T-helper 1 cell (primary cell): ENCODE results near the gene CRTAP.
"Not testable (repeated sequence)": the region's sequence is repeated elsewhere in the genome, so short reads cannot be mapped to it uniquely, and the experiment has no call there.

Experiments
- DNase-seq, 5 donors: peaks; one replicate each; pipeline ENCODE4 v3.0.0-alpha.2; 2012 to 2020

CRTAP gene

DNA sequence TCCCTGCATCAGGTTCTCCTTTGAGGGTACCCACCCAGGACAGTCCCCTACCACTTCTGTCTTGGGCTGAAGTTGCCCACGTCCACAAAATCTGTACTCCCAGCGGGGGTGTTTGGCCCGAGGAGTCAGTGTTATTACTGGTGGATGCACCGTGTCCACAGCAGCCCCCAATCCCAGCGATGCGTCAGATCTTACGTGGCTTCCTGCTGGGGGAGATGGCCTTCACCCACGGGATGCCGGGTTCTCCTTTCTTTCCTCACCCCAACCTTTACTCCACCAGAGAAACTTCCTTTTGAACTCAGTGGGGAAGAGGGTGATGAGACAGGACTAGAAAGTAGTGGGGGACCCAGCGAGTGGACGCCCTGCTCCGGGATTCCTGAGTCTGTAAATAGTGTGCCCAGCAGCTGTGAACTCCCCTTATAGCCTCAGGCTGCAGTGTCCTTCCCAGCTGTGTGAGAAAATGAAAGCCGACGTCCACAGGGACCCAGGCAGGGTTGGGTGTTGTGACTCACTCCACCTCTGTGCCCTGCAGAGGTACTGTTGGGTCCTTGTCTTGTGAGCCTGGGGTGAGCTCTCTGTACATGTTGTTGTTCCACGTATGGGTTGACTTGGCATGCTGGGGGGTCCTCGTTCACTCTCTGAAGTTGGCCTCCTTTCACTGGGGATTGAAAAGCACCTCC, 31.5 kb downstream of the CRTAP start:
- no peak for DNase-seq

DNA sequence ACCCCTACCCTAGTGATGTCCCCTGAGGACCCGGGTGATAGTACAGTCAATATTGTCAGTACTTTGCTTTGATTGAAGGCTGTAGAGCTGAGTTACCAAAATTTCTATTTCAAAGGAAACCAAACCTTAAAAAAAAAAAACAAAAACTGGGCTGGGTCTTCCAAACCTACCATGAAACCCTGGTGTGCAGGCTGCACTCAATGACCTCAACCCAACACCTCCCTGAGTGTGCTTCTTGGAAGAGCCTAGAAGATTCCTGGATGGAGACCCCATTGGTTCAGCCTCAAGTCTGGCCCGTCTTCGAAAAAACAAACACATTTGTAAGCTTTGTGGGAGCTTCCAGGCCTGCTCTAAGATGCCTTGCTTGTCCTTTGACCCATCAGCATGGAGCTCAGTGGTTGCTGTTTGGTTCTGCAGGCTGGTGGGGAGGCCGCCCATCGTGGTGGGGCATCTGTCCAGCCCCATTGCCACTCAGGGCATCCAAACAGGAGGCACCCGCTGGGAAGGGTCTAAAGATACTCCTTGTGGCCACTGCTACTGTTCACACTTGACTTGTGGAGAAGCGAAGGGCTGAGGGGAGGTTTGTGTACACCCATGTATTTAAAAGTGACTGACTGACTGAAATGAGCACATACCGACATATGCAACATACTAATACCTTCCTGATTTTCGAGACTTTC, 32.2 kb downstream of the CRTAP start:
- no peak for DNase-seq

DNA sequence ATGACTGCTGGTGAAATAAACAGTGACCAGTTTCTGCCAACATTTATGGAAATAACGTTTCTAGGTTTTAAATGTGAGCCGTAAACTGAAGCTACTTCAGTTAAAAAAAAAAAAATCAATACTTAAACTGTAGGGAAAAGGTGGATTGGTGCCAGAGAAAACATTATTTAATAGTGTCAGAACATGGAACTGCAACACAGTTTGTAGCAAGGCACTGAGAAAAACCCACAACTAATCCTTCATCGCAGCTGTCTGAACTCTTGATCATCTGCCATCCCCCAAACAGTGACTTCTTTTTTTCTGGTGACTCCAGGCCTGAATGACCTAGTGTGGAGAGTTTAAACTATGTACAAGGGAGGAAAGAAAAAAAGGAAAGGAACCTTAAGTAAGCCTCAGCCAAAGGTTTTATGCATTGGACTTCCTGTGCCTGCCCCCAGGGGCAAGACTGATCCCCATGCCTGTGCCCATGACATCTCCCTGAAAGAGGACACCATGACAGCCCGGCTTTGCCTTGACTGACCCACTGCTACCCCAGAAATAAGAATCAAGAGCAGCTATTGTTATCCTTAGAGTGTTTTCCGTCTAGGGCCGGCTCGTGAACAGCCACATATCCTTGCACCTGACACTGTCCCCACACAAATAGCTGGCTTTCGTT, 33.1 kb downstream of the CRTAP start:
- DNase-seq = no peak

DNA sequence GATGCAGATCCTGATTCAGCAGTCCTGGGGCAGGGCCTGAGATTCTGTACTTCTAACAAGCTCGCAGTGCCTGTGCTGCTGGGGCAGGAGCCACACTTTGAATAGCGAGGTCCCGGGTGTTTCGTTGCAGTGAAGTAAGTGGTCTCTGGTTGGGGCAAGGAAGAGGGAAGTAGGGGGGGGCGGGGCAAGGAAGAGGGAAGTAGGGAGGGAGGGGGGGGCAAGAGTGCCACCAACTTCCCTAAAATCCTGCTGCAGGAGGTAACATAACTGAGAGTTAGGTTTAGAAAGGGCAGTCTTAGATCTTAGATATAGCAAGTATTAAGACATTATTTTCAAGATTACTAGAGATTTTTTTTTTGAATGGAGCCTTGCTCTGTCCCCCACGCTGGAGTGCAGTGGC, 35.5 kb downstream of the CRTAP start:
- no peak for DNase-seq

DNA sequence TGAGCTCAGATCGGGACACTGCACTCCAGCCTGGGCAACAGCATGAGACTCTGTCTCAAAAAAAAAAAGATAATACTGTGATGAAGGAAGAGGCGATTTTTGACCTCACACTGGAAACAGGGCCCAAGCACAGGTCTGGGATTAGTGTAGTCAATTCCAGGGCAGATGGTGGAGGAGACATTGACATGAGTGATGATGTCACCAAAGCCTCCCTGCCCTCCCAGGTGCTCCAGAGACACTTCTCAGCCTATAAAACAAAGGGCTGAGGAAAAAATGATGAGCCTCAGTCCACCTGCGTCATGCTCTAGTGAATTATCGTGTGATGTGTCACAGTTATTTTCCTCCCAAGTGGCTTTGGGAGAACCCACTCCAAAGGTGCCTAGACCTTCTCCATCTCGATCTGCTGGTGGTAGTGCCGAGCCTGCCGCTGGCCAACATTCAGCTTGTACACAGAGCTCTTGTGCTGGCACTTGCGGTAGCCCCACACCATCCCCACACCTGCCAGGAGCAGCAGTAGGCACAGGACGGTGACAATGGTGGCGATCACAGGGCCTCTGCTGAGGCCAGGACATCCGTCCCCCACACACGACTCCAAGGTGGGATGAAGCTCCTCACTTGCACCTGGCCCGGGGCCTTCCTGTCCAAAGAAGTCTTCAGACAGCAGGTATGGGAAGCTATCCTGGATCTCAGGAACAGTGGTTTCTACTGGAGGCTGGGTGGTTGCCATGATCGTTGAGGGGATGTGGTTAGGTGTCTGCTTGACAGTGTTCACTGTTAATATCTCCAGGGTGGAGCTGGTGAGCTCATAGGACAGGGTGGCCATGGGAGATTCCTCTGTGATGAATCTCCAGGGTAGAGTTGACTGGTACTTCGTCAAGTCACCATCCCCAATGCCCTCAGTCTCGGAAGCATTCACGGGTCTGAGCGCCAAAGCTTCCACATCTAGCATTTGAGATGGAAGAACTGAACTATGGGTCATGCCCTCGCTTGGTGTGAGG, 38.8 kb downstream of the CRTAP start:
- no peak for DNase-seq

DNA sequence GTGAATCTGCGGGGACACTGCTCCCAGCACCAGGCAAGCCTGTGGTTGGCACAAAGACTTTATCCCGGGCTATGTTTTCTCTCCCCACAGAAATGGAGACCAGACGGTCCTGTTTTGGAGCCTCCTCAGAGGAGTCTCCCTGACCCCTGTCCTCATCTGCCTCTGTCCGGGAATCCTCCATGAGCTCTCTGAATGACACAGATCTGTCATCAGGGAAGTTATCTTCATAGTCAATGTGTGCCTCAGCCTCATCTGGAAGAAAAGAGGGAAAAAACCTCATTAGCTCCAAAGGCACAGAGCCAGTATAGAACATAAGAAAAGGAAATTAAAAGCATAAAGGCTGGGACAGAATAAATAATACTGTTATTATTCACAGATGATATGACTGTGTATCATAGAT, 40.0 kb downstream of the CRTAP start:
- DNase-seq = no peak

DNA sequence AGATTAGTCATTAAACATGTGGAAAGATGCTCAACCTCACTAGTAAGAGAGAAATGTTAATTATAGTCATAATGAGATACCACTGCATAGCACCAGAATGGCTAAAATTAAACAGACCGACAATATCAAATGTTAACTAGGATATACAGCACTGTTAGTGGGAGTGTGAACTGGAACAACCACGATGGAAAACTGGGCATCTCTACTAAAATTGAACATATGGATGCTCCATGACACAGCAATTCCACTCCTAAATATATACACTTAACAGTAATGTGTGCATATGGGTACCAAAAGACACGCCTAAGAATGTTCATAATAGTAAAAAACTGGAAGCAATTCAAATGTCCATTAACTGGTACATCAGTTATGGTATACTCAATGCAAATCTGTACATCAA, 41.5 kb downstream of the CRTAP start:
- no peak for DNase-seq

DNA sequence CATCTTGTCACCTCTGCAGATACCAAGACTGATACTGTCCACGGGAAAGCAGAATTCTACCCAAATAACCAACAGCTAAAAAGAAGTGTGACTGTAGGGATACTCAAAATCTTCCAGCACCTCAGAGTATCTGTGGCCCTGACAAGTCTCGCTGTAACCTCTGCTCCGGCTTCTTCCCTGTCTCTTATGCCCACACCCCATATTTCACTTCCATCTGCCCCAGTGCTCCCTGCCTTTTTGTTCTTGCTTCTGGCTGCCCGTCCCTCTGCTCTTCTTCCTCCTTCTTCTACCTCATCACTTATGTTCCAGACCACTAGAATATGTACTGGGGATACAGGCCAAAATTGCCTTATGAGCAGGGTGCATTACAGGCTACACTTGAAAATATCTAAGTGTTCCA, 45.4 kb downstream of the CRTAP start:
- DNase-seq = no peak

DNA sequence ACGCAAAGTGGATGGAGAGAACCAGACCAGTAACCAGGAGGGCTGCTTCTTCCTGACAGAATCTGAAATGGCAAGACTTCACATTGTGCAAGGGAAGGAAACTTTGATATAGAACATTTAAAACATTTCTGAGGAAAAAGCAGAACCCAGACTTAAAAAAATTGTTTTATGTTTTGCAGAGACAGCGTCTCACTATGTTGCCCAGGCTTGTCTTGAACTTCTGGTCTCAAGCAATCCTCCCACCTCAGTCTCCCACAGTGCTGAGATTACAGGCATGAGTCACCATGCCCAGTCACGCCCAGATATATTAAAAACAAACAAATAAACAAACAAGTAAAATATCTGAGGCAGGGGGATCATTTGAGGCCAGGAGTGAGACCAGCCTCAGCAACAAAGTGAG, 46.2 kb downstream of the CRTAP start:
- no peak for DNase-seq

DNA sequence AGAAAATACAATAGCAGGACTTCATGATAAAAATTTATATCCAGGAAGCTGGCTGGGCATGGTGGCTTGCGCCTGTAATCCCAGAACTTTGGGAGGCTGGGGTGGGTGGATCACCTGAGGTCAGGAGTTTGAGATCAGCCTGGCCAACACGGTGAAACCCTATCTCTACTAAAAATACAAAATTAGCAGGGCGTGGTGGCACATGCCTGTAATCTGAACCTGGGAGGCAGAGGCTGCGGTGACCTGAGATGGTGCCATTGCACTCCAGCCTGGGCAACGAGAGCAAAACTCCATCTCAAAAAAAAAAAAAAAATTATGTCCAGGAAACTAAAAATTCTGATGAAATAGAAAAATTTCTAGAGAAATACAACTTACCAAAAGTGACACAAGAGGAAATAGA, 48.8 kb downstream of the CRTAP start:
- not testable (repeated sequence) for DNase-seq

DNA sequence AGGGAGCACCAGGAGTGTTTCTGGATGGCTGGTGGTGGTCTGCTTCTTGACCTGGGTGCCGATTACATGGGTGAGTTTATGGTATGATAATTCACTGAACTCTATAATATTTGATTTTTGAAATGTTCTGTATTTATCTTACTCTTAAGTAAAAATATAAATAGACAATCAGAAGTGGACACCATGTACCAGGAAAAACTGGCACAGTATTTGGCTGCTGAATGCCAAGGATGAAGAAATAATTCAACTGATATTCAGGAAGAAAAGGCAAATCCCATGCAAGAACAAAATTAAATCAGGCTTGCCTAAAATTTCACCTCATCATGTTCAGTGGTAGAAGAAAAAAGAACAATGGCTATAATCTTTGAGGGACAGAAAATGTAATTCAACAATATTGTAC, 51.6 kb downstream of the CRTAP start:
- DNase-seq = no peak

DNA sequence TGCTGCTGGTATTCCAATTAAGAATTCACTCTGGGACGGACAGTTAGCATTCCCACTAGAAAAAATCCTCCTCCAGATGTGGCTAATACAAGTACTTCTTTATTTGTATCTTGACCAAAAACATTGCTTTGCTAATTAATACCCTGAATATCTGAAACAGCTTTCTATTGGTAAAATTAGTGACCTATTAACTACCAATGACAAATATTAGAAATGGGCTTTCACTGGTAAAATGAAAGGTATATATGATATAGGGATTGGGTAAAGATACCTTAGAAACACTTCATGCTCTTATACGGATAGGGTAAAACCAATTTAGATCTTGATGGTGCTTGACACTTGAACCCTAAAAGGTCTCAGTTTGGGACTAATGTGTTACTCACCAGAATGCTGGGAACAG, 52.3 kb downstream of the CRTAP start:
- no peak for DNase-seq

DNA sequence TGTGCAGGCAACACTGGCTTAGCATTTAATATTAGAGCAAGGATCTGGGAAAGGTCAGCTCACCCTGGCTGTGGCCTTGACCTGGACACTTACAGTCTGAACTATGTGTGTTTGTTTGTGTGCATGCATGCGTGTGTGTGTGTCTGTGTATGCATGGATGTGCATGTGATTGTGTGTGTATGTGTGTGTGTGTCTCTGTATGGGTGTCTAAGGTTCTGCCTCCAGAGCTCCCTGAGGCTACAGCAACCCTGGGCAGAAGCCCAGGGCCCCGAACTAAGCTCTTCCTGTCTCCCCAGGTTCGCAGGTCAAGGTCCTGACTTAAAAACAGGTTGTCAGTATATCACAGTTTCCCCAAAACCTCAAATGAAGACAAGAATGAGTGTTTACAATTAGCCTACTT, 53.5 kb downstream of the CRTAP start:
- DNase-seq = no peak

DNA sequence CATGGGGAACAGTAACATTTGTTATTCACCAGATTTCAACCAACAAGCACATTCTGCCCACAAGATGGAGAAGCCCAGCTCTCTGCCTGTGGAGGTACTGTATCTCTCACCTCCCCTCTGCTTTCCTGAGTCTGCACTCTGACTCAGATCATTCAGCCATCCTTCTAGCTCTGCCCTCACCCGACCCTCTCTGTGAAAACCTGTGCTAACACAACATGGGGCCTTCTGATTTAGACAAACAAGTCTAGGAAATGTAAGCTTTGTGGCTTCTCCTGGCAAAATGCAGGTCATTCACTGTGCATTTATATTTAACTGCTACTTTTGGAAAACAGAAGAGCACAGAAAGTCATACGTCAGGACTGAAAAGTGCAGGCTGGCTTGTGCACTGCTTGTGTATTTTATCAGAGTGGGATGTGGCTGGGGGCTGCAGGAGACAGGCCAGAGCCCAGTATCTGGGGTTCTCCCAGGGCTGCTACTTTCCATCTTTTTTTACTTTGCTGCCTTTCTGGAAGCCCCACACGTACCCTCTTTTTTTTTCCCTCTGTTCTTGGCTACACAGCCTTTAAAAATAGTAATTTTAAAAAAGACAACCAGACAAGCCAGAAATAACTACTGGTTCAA, 54.0 kb downstream of the CRTAP start:
- no peak for DNase-seq

DNA sequence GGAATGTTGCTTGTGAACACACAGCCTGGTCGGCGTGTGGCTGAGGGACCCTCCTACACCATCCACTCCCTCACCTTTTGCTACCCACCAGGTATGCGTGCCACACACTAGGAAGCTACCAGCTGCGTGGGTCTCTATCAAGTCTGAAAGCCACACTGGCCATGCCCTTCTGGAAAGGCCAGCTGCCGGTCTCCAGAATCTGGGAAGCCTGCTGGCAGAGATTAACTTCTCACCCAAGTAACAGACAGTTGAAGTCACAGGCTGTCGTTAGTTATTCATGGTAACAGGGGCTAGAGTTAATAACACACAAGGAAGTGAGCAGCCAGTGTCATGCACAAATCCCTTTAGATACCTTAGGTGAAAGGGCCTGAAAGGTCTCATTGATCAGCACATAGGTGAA, 56.7 kb downstream of the CRTAP start:
- no peak for DNase-seq

DNA sequence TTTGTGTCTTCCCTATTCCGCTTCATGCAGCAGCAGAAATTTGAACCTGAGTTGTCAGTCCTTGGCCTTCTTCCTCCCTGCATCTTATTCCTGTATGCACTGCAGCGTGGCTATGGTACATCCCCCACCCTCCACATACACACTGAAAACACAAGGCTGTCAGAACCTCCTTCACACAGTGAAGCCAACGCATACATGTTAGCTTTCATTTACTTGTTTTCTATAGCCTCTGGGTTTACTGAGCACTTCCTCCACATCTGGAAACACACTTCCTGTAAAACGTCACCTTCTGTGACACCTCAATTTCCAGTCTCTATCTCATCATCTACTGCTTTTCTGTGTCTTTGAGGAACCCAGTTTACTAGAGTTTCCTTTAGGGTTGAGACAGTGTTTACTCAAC, 57.8 kb downstream of the CRTAP start:
- peak in 1 of 5 donors; percentile 48 for DNase-seq

DNA sequence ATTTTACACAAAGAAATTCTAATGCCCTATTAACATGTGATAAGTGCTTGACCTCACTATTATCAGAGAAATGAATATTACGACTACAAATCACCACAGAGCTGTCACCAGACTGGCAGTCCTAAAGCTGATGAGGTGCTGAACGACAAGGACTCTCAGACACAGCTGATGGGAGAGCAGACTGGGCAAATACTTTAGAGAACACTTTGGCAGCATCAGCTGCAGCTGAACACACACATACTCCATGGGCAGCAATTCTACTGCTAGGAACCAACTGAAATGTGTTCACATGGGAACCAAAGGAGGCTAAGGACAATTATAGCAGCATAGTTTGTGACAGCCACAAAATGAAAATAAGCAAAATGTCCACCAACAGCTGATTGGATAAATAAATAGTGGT, 59.3 kb downstream of the CRTAP start:
- no peak for DNase-seq

DNA sequence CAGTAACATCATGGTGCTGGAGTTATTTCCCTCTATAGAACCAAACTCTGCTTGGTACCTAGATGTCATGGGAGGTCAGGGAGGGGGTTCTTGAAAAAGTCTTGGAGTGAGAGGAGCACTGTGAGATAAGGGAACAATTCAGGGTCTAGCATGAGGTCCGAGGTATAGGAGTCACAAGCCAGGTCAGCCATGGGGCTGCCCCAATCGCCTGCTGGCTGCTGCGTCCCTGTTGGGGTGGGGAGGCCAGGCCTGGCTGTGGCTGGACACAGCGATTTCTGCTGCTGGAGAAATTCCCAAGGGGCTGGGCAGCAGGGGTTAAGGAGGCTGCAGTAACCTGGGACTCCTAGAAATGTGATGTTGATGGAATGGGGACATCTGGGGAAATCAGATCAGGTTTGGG, 59.9 kb downstream of the CRTAP start:
- no peak for DNase-seq

DNA sequence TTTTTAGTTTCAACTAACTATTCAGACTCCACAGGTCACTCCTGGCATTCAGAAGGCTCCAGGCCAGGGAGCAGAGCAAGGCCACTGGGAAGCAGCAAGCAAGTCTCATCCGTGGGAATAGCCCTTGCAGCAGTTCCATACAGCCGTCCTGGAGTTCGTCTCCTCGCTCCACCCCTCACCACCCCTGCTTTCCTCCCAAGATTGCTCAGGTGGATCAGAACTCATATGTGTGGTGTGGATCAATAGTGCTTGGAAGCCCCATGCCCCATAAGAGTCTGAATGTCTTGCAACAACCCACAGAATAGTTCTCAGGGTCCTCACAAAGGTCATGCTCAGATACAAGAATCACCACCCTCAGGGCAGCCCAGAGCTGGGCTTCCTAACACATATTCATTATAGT, 60.3 kb downstream of the CRTAP start:
- no peak for DNase-seq

DNA sequence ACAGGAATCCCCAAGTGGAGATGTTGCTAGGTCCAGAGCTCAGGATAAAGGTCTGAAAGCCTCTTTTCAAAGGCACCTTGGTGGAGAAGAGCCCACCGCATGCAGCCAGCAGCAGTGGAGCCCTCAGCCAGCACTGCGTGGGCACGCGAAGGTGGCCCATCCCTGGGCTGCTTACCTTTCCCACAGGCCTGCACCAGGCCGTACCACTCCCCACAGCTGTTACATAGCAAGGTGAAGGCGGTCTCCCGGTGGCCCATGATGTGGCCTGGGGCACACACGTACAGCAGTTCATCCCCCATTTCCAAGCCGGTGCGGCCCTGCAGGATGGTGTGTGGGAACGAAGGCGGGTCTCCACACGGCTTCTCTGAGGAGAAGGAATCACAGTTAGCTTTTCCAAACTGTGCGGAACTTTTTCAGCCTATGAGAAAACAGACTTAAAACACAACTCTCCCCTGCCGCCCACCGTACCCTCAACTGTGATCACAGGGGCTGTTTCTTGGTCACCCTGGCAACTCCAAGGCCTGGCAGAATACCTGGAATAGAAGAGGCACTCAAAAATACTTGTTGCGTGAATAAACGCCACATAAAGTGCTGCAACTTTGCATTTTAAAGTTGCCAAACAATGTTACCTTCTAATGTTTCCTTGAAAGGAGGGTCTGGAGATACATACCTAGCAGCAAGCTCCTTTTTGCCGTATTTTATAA, 61.0 kb downstream of the CRTAP start:
- DNase-seq = no peak

DNA sequence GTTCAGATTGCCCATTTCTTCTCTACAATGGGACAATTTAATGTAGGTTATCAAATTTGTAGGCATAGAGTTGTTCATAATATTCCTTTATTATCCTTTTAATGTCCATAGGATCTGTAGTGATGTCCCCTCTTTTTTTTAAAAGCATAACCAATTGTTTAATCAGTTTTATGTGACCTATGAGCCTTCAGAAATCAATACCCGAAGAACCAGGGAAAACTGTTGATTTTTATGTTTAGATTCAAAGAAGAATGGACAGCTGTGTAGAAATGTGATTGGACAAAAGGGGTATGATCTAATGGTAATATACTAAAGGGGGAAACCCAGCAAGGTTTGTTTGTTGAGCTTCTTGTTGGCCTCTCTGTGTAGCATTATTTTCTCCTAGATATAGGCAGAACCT, 65.3 kb downstream of the CRTAP start:
- DNase-seq = no peak

DNA sequence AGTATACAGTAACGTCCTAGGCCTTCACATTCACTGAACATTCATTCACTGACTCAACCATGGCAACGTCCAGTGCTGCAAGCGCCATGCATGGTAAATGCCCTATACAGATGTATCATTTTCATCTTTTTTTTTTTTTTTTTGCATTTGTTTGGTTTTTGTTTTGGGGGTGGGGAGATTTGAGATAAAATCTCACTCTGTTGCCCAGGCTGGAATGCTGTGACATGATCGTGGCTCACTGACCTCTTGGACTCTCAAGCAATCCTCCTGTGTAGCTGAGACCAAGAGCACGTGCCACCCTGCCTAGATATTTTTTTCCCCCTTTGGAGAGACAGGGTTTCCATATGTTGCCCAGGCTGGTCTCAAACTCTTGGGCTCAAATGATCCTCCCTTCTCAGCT, 67.4 kb downstream of the CRTAP start:
- DNase-seq = no peak
